ENCODE data around the gene PMEPA1.

- TF ChIP-seq EZH2 (IDR thresholded peaks at IDR 0.05; ENCODE audit: low read depth, unreplicated experiment) (no peak), CTCF (conservative IDR thresholded peaks at IDR 0.05; ENCODE audit: low read depth in 2 of 2) (no peak), EZH2phosphoT487 (IDR thresholded peaks at IDR 0.05; ENCODE audit: unreplicated experiment) (no peak)
Observed at GRCh38 chr20:57664924-57665588, 44.8 kb downstream of the PMEPA1 start.

Data from GM23338 (cell line).